Prostate gland (tissue), 2 donors: ENCODE results near the gene TIMM10B.

Experiments
- CTCF ChIP-seq, 4 experiments: fragments of 200-600 bp in 2 of 4; fragments of 450-650 bp in 2 of 4; sonication (generic) in 2 of 4; IDR thresholded peaks; 1 replicate in 3 of 4; 2 replicates in 1 of 4; pipeline ENCODE4 v1.5.1; 2016 to 2019; ENCODE audit warnings: antibody characterized with exemption in 4 of 4, mild to moderate bottlenecking in 2 of 4, moderate library complexity in 2 of 4
- POLR2A ChIP-seq: fragments of 450-650 bp; IDR thresholded peaks from one replicate; pipeline ENCODE4 v1.6.1; 2016; ENCODE audit warnings: antibody characterized with exemption, mild to moderate bottlenecking
- POLR2AphosphoS5 ChIP-seq: sonication (generic); formaldehyde crosslinking; IDR thresholded peaks from one replicate; pipeline ENCODE4 v1.6.1; 2017; ENCODE audit warnings: antibody characterized with exemption

- TF ChIP-seq CTCF (IDR thresholded peaks at IDR 0.05) (no peak), POLR2A (no peak), POLR2AphosphoS5 (no peak)
These were observed 5.0 kb downstream of the TIMM10B start for GRCh38 chr11:6486256-6486655.
